Peyer's patch (tissue), 4 donors: ENCODE data around the gene MLPH. TPM values are rescaled to one million over a fixed set of nuclear protein-coding genes. Genes with fewer than 3 reads are reported as not detected.

Experiments
- DNase-seq, 3 donors: peaks; one replicate each; pipeline ENCODE4 v3.0.0-alpha.2; 2017 to 2019
- H3K27ac ChIP-seq, 4 donors: fragments of 200-600 bp; sonication (generic); one replicate each; pipeline ENCODE4 v1.5.1; 2016 to 2019
- H3K27me3 ChIP-seq, 2 donors: fragments of 200-600 bp; sonication (generic); one replicate each; pipeline ENCODE4 v1.5.1; 2019
- H3K36me3 ChIP-seq, 3 donors: fragments of 200-600 bp; sonication (generic); one replicate each; pipeline ENCODE4 v1.5.1; 2016 to 2019
- H3K4me1 ChIP-seq, 4 donors: fragments of 200-600 bp; sonication (generic); one replicate each; pipeline ENCODE4 v1.5.1; 2016 to 2019
- H3K4me3 ChIP-seq, 4 donors: fragments of 200-600 bp; sonication (generic); 1 replicate in 3 of 4; 2 replicates in 1 of 4; pipeline ENCODE4 v1.5.1; 2016 to 2019; ENCODE audit warnings: mild to moderate bottlenecking in 1 of 4
- H3K9me3 ChIP-seq, 4 donors: fragments of 200-600 bp; sonication (generic); one replicate each; pipeline ENCODE4 v1.5.1; 2016 to 2019; ENCODE audit warnings: mild to moderate bottlenecking in 1 of 4
- CTCF ChIP-seq, 6 experiments: fragments of 450-650 bp in 4 of 6; fragments of 200-600 bp in 2 of 6; sonication (generic) in 1 of 6; IDR thresholded peaks; one replicate each; pipeline ENCODE4 v1.5.1; 2017 to 2019; ENCODE audit warnings: antibody characterized with exemption in 6 of 6, mild to moderate bottlenecking in 3 of 6, moderate library complexity in 1 of 6
- POLR2A ChIP-seq, 2 donors: fragments of 450-650 bp; IDR thresholded peaks; one replicate each; pipeline ENCODE4 v1.5.1; 2017; ENCODE audit warnings: antibody characterized with exemption in 2 of 2, mild to moderate bottlenecking in 2 of 2, moderate library complexity in 2 of 2
- total RNA-seq, 4 donors: library from RNA; depleted of rRNA; stranded (reverse); fragments of >200 nt; gene quantifications; one replicate each; pipeline ENCODE4 v1.1.0, GENCODE V29; 2016

MLPH gene, protein sequence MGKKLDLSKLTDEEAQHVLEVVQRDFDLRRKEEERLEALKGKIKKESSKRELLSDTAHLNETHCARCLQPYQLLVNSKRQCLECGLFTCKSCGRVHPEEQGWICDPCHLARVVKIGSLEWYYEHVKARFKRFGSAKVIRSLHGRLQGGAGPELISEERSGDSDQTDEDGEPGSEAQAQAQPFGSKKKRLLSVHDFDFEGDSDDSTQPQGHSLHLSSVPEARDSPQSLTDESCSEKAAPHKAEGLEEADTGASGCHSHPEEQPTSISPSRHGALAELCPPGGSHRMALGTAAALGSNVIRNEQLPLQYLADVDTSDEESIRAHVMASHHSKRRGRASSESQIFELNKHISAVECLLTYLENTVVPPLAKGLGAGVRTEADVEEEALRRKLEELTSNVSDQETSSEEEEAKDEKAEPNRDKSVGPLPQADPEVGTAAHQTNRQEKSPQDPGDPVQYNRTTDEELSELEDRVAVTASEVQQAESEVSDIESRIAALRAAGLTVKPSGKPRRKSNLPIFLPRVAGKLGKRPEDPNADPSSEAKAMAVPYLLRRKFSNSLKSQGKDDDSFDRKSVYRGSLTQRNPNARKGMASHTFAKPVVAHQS
- total RNA-seq: 100 to 1,000 TPM in 3 of 4 donors, 10 to 100 TPM in 1; 82.5 to 195 (median 116) TPM

DNA sequence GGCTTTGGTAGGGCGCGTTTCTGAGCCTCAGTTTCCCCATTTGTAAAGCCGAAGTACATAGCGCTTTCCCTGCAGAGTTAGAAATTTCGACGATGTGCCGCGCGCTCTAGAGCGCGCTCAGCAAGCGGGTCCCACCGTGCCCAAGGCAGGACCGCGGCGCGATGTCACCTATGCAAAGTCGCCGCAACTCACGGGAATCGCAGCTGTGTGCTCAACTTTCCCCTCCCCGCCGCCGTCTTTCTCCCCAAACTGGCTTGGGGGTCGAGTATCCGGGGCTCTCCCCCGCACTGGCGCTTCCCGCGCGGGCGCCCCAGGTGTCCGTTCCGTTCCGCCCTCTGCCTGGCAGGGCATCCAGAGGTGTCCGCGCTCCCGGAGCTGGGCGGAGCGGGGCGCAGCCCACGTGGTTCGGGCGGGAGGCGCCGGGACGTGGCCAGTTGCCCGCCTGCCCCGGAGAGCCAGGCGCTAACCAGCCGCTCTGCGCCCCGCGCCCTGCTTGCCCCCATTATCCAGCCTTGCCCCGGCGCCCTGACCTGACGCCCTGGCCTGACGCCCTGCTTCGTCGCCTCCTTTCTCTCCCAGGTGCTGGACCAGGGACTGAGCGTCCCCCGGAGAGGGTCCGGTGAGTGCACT lies at the start of gene MLPH:
Gene MLPH (plus strand): TSS at position 433 of the 630 bp plus-strand sequence. CDS start 6,176 bp downstream, outside the sequence.
- Histone ChIP-seq H3K9me3 (peaks cover 0 to 11% (median 0%) of the 10 kb centered on the region in 4 donors), H3K27me3 (peaks cover 0 to 9% of the 10 kb centered on the region in 2 donors), H3K4me3 (peak within 1 kb of the TSS; percentile 25 to 53 (median 36)), H3K4me1 (peaks cover 0 to 28% (median 0%) of the 10 kb centered on the region in 4 donors), H3K27ac (peak within 1 kb of the TSS in 3 of 4 donors; percentile 17 to 68 (median 32)), H3K36me3 (no peaks in the 10 kb centered on the region)
- TF ChIP-seq POLR2A (IDR thresholded peaks at IDR 0.05) (peak; percentile 33 to 42), CTCF (IDR thresholded peaks at IDR 0.05) (no peak)
- peak in 1 of 3 donors; percentile 80 for DNase-seq

DNA sequence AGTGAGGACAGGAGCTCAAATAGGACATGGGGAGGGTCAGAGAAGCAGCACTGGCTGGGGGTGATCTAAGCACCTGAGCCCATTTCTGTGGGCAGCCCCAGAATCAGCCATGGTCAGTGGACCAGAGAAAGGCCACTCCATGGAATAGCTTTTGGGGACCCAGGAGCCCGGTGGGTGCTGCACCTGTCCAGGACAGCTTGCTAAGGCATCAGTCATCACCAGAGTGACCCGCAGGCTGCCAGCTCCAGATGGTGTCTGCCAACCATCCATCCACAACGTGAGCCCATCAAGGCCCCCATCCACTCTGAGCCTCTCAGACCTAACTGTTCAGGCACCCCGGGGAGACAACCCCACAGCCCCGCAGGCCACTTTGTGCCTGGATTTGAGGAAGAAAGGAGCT lies 49.5 kb upstream of the MLPH start:
- Histone ChIP-seq H3K27ac (no peak overlapping the region), H3K4me1 (peaks cover 0 to 14% (median 0%) of the 10 kb centered on the region in 4 donors), H3K9me3 (no peaks in the 10 kb centered on the region), H3K4me3 (no peak overlapping the region), H3K36me3 (no peaks in the 10 kb centered on the region), H3K27me3 (no peaks in the 10 kb centered on the region)
- no peak for DNase-seq
- TF ChIP-seq CTCF (IDR thresholded peaks at IDR 0.05): no peak
- no peak for TF ChIP-seq POLR2A (IDR thresholded peaks at IDR 0.05)

DNA sequence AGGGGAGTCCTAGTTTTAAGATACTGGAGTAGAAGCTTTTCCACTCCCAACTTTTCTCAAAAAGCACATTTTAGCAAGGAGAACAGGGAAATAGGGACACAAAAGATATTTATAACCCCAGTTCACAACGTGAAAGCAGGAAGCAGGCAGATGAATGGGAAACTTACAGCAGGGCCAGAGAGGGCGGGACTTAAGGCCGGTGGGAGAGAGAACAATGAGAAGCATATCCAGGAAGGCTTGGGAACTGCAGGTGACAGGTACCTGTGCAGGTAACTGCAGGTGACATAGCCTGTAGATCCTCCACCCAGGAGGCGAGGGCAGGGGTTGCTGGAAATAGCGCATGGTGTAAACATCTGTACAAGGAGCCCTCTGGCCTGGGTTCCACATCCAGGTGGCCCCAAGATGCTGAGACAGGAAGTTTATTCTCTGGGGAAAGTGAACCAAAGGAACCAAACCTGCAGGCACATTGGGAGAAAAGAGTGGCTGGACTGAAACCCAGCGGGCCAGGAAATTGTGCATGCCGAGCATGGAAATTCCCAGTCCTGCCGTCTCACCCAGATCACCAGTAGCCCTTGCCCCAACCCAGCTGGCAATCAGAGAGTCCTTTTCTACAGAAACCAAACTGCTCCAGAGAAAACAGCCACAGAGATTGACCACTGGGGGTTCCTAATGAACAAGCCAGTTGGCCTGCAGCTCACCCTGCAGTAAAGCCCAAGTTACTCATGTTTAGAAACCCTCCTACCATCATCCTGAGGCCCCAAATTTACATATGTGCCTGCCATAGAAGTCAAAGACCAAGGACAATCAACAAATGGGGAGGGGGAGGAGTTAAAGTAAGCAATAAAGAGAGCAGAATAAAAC lies 48.7 kb upstream of the MLPH start:
- no peaks in the 10 kb centered on the region for H3K27me3 ChIP-seq
- peaks cover 0 to 14% (median 0%) of the 10 kb centered on the region in 4 donors for H3K4me1 ChIP-seq
- H3K27ac ChIP-seq: no peak overlapping the region
- H3K9me3 ChIP-seq: no peaks in the 10 kb centered on the region
- DNase-seq: no peak
- TF ChIP-seq POLR2A (IDR thresholded peaks at IDR 0.05) (no peak), CTCF (IDR thresholded peaks at IDR 0.05) (peak in 1 of 6 experiments; percentile 5)
- no peak overlapping the region for H3K4me3 ChIP-seq
- H3K36me3 ChIP-seq: no peaks in the 10 kb centered on the region

DNA sequence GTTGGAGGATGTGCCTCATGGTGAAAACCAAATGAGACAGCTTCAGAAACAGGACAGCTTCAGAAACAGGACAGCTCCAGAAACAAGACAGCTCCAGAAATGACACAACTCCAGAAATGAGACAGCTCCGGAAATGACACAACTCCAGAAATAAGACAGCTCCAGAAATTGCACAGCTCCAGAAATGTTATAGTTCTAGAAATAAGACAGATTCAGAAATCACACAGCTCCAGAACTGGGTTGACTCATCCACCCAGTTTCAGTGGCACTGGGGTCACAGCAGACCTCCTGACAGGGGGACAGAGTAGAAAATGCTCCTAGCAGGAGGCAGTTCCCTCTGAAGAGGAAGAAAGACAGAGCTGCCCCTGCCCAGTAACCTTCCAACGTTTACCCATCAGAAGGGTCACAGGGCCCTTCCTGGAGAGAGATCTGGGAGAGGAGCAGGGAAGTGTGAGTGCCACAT lies 46.2 kb upstream of the MLPH start:
- DNase-seq: no peak
- H3K4me3 ChIP-seq: no peak overlapping the region
- no peaks in the 10 kb centered on the region for H3K4me1 ChIP-seq
- no peaks in the 10 kb centered on the region for H3K27me3 ChIP-seq
- H3K9me3 ChIP-seq: no peaks in the 10 kb centered on the region
- no peaks in the 10 kb centered on the region for H3K36me3 ChIP-seq
- TF ChIP-seq CTCF (IDR thresholded peaks at IDR 0.05): no peak
- no peak for TF ChIP-seq POLR2A (IDR thresholded peaks at IDR 0.05)
- peak overlapping the region; percentile 8 to 49 (median 34) for H3K27ac ChIP-seq
